ENCODE results near the gene DESI2.

DNA sequence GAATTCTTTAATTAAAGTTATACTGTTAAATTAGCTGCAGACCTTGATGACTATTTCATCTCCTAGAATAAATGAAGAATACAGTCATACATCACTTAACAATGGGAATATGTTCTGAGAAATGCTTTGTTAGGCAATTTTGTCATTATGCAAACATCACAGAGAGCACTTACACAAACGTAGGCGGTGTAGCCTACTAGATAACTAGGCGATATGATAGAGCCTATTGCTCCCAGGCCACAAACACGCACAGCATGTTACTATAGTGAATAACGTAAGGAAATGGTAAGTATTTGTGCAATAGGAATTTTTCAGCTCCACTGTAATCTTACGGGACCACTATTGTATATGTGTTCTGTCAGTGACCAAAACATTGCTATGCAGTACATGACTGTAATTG, 37.6 kb upstream of the DESI2 start:
- TF ChIP-seq EP300 (IDR thresholded peaks at IDR 0.05) (no peak), POLR2AphosphoS5 (IDR thresholded peaks at IDR 0.05) (no peak), POLR2A (IDR thresholded peaks at IDR 0.05) (no peak)

Measured in suprapubic skin (tissue), 4 donors.